ENCODE measurements around the gene RAPGEF4. TPM values are rescaled to one million over a fixed set of nuclear protein-coding genes. Genes with fewer than 3 reads are reported as not detected.

The RAPGEF4 gene
- total RNA-seq, 4 donors from 2014 or later: 16.1 to 26.2 (median 21.3) TPM

DNA sequence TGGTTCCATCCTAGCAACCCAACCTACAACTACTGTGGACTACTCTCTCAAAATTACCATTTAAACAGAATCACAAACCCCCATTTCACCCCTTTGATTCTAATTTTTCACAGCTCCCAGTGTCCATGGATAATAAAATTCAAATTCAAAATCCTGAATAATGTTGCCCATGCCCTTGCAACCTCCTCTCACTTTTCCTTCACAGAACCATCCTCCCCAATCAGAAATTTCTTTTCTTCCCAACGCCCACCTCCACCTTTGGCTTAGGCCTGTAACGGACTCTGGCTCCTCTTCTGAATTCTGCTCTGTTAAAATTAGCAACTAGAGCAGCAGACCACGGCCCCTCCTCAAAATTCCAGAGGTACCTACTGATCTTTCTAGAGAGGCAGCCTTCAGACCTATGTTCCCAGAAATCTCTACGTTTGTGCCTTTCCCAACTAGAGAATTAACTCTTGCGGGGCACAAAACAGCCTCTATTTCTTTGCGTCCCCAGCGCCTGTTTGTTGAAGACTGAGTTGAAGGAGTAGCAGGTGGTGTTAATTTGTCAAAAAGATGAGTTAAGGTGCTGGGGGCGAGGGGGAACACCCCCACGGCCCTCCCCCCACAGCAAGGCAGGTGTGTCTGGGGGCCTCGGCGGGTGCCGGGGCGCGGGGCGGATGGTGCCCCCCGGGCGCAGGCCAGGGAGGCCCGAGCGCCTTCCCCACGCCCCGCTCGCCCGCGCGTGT is 339.6 kb downstream of the RAPGEF4 start:
- H3K27me3 ChIP-seq: no peaks in the 10 kb centered on the region
- no peaks in the 10 kb centered on the region for H3K4me1 ChIP-seq
- DNase-seq: no peak
- no peaks in the 10 kb centered on the region for H3K9me3 ChIP-seq
- intact Hi-C loops (cut with DNase I; ENCODE audit: low total_unique reads): no loop called here
- TF ChIP-seq CTCF (IDR thresholded peaks at IDR 0.05): no peak
- TF ChIP-seq POLR2A (IDR thresholded peaks at IDR 0.05): no peak
- H3K27ac ChIP-seq: peak overlapping the region; percentile 98 to 99
- H3K36me3 ChIP-seq: no peaks in the 10 kb centered on the region
- peak overlapping the region; percentile 63 to 74 for H3K4me3 ChIP-seq

DNA sequence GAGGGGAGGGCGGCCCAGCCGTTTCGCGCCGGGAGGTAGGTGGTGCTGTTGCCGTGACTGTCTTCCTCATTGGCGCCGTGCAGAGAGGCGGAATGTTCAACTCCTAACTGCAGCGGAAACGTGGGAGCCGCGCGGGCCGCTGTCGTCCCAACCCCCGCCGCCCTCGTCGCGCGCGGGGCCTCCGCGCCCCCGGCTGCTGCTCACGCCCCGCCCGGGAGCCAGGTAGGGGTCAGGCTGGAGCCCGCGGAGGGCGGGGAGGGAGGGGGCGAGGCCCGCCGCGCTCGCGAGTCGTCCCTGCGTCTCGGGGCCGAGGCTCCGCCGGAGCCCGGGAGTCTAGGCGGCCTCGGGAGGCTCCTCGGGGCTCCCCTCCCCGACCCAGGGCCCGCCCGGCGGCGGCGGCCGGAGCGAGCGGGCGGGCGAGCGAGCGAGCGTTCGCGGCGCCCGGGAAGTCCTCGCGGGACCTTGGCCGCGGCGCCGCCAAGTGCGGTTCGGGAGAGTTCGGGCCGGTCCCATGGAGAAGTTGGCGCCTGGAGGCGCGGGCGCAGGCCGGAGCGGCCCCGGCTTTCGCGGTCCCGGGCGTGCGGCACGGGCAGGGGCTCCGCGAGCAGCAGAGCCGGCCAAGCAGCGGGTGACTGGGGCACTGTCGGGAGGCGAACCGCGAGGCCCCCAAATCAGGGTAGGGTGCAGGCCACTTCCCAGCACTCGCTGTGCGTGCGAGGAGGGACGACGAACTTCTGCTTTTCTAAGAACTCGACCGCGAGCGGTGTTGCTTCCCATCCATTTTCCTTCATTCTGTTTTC is 340.3 kb downstream of the RAPGEF4 start, which contains the start of gene MAP3K20:
TSS of gene MAP3K20 (plus strand) at position 66 of the 800 bp plus-strand sequence. CDS start 15,186 bp downstream, outside the sequence.
- Histone ChIP-seq H3K4me3 (peak within 1 kb of the TSS; percentile 63 to 74), H3K4me1 (no peaks in the 10 kb centered on the region), H3K36me3 (no peaks in the 10 kb centered on the region), H3K9me3 (no peaks in the 10 kb centered on the region), H3K27me3 (no peaks in the 10 kb centered on the region), H3K27ac (peak within 1 kb of the TSS; percentile 98 to 99)
- peak; percentile 83 to 84 for DNase-seq
- TF ChIP-seq POLR2A (IDR thresholded peaks at IDR 0.05) (peak; percentile 57 to 91), CTCF (IDR thresholded peaks at IDR 0.05) (peak; percentile 57 to 78 (median 71))
- intact Hi-C loops (cut with DNase I; ENCODE audit: low total_unique reads): no loop called here

DNA sequence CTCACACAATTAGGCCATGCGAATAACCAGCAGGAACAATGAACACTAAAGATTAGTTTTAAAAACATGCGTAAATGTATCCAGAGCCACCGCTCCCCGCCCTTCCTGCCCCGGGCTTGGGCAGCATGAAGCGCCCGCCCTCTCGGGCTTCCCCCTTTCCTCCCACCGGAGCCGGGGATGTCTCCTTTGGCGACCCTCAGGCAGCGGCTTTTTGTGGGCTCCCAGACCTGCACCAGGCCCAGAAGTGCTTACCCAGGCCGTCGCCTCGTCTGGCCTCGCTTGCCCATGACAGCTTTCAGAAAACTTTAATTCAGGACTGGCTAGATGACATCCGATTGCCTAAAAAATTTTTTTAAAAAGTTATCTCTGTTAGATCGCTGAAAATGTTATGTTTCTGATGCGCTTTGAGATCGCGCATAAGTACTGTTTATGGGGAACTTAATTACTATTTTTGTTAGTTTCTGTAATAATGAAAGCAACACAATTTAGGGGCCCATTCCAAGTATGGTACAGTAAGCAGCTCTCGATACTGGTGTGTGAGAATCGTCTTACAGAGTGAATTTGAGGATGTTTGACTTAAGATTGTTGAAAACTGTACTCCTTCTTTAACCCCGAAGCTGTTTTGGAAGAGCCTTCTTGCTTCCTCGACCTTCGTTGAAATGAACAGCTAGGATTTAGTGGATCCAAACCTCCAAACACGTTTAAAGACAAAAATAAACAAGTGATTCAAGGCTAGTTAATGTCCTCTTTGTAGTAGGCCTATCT is 341.1 kb downstream of the RAPGEF4 start:
- peak; percentile 56 to 57 for DNase-seq
- no peak for TF ChIP-seq POLR2A (IDR thresholded peaks at IDR 0.05)
- no peak for TF ChIP-seq CTCF (IDR thresholded peaks at IDR 0.05)
- H3K9me3 ChIP-seq: no peaks in the 10 kb centered on the region
- H3K27me3 ChIP-seq: no peaks in the 10 kb centered on the region
- H3K36me3 ChIP-seq: no peaks in the 10 kb centered on the region
- intact Hi-C loops (cut with DNase I; ENCODE audit: low total_unique reads): no loop called here
- no peaks in the 10 kb centered on the region for H3K4me1 ChIP-seq
- H3K4me3 ChIP-seq: peak overlapping the region; percentile 63 to 74
- H3K27ac ChIP-seq: peak overlapping the region; percentile 98 to 99

DNA sequence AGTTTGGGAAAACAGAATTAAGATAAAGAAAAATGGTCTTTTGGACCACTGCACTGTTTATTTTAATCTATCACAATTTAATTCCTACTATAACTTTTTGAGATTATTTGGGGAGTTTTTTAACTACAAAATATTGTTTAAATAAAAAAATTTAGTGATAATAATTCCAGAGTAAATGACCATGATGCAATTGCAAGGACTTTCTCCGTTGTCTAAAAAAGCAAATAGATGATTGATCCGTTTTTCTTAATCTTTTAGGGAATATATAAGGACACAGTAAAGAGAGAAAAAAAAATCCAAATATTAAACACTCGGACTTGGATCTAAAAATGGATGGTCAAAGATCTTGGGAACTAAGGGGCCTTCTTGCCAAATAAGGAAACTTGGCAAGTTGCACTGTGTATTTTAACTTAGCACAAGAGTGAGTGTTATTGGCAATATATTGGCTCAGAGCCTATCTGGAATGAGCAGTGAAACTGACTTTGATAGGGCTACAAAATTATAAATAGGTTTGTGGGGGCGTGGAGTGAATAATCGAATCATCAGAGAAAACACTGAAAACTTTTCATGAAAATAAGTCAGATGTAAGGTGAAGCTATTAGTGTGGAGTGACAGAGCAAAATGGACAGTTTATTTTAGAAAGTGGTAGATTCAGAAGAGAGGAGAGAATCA is 342.0 kb downstream of the RAPGEF4 start:
- H3K27ac ChIP-seq: peak overlapping the region; percentile 98 to 99
- H3K9me3 ChIP-seq: no peaks in the 10 kb centered on the region
- DNase-seq: no peak
- TF ChIP-seq CTCF (IDR thresholded peaks at IDR 0.05): no peak
- TF ChIP-seq POLR2A (IDR thresholded peaks at IDR 0.05): no peak
- H3K4me3 ChIP-seq: peak overlapping the region; percentile 63 to 74
- no peaks in the 10 kb centered on the region for H3K36me3 ChIP-seq
- H3K4me1 ChIP-seq: no peaks in the 10 kb centered on the region
- intact Hi-C loops (cut with DNase I; ENCODE audit: low total_unique reads): no loop called here
- no peaks in the 10 kb centered on the region for H3K27me3 ChIP-seq
